SKM-1 (cell line): ENCODE results near the gene THAP2.
A peak's percentile ranks its signal among the peaks of the same experiment; 100 is the strongest.
"Not testable (repeated sequence)": the region's sequence is repeated elsewhere in the genome, so short reads cannot be mapped to it uniquely, and the experiment has no call there.

Source experiments
- DNase-seq: peaks from one replicate; lab custom pipeline; 2025; ENCODE audit not compliant: unreplicated experiment; lab: John Stamatoyannopoulos, UW

The THAP2 gene

GRCh38 chr12:71661977-71662530, 2.0 kb upstream of the THAP2 start:
- no peak for DNase-seq

DNA sequence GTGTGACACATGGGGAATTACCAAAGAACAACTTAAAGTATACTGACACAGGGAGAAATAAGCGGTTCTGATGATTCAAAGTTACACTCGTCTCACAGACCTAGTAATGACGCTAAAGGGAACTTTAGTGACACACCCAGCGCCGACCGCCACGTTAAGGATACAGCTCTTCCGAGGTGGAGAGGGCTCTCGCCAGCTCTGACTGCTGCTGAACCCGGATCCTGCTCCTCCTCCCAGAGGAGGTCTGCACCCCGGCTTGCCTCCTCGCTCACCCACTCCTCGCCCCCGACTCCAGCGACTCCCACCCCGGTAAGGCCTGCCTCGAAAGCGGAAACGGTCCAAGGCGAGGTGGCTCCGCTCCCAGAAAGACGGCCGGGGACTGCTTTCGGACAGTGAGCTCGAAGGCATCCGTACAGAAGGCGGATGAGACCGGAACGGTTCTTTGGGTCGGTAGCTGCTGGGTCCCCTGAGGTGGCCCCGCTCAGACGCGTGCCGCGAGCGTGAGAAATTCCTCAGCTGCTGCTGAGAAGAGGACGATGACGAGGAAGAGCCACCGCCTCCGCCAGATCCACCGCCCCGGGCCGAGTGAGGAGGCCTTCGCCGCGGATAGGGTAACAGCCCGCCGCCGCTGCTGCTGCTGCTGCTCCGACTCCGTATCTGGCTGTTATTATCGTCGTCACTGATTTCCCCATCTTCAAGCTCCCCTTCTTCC, 1.1 kb upstream of the THAP2 start:
- DNase-seq: no peak

- no peak for DNase-seq
Observed at GRCh38 chr12:71664411-71665089, 449 bp downstream of the THAP2 start.

DNA sequence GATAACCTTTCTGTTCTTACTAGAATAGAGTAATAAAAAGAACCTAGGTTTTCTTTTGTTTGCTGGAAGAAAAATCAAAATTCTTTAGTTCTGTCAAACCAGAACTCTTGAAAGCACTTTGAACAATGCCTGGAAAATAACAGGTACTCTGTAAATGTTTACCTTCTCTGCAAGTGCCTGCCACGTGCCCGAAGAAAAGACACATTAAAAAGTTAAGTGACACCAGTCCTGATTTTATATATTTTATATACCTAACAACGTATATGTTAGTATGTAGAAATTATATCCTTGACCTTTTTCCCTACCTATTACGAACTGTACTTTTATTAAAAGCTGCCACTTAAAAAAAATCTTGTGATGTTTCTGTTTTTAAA, 976 bp downstream of the THAP2 start:
- DNase-seq: no peak

DNA sequence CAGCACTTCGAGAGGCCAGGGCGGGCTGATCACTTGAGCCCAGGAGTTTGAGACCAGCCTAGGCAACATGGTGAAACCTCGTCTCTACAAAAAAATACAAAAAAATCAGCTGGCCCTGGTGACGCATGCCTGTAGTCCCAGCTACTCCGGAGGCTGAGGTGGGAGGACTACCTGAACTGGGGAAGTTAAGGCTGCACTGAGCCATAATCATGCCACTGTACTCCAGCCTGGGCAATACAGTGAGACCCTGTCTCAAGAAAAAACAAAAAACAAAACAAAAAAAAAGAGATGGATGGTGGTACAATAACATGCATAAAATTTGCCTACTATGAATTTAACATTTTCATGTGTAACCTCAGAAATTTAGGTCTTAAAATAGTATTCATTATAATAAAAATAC, 2.2 kb downstream of the THAP2 start:
- DNase-seq: no peak

DNA sequence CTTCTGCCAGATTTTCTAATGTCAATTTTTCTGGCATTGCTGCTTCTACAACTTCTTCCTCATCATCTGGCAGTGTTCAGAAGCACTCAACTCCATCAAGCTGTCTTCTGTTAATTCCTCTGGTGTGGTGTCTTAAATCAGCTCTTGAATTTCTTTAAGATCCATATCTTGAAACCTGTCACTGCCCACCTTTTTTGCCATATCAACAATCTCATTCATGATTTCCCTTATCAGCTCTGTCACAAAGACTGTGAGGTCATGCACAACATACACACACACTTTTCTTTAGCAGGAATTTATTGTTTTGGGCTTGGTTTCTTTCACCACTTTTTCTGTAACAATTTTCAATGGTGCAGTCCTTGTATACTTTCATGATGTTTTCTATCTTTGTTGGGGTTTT, 7.2 kb downstream of the THAP2 start:
- no peak for DNase-seq

GRCh38 chr12:71671816-71672215, 7.7 kb downstream of the THAP2 start:
- no peak for DNase-seq

- DNase-seq: no peak
Observed at GRCh38 chr12:71682466-71682865, 18.4 kb downstream of the THAP2 start.

- DNase-seq: no peak
Observed at GRCh38 chr12:71683633-71684032, 19.5 kb downstream of the THAP2 start.

- DNase-seq: no peak
Observed at GRCh38 chr12:71684081-71684480, 20.0 kb downstream of the THAP2 start.

DNA sequence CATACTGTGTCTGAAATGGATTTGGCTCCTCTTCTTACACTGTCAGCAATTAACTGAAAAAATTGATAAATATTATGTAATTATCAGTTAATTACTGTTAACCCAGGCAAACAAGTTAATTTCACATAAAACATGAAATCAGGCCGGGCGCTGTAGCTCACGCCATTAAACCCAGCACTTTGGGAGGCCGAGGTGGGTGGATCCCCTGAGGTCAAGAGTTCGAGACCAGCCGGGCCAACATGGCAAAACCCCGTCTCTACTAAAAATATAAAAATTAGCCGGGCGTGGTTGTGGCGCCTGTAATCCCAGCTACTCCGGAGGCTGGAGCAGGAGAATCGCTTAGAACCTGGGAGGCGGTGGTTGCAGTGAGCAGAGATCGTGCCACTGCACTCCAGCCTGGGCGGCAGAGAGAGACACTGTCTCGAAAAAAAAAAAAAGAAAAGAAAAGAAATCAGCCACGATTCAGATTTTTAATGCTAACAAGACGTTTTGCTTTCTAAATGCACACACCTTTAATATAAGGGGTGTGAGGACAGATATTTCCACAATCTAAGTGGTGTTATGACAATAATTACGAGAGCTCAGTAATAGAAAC, 21.3 kb downstream of the THAP2 start:
- no peak for DNase-seq

DNA sequence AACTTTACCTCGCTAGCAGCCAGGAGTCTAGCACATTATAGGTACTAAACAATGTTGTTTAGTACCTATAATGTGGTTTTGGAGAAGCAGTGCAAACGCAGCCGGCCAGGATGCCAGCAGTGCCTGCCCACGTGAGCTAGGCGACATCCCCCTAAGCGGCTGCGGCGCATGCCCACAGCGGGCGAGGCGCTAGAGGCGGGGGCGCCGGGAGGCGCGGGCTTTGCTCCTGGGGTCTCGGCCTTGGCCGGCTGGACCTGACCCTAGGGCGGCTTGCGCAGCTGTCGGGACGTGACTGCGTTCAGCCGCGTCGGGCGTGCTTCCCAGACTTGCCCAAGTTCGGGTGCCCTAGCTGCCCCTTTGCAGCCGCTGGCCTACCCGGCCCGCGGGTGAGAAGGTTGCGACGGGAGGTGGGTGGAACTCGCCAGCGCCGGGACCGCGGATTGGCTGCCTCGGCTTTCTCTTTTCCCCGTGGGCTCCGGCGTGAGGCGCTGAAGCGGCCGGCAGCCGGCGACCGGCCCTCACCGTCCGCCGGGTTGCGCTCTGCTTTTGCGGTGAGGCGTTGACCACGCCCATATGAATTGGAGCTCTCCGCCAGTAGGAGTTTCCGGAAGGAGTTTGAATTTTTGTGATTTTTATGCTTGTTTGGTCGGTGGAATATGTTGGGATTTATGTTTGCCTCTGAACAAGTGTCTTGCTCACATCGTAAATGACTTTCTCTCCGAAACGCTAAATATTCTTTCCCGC, 22.0 kb downstream of the THAP2 start, which contains the start of gene TMEM19:
Gene TMEM19, plus strand, starts transcription at position 169 of the 744 bp plus-strand sequence. CDS start 599 bp downstream, outside the sequence.
- DNase-seq: peak; percentile 32

DNA sequence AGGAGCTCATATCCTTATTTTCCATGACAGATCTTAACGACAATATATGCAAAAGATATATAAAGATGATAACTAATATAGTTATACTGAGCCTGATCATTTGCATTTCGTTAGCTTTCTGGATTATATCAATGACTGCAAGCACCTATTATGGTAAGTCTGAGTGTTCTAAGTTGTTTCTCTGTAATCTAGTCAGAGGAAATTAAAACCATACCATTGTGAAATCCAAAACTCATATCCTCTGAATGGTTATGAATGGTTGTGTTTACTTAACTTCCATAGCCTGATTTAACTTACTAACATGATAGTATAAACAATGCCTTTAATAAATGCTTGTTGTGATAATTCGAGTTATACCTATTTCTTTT, 22.5 kb downstream of the THAP2 start:
- DNase-seq: no peak

DNA sequence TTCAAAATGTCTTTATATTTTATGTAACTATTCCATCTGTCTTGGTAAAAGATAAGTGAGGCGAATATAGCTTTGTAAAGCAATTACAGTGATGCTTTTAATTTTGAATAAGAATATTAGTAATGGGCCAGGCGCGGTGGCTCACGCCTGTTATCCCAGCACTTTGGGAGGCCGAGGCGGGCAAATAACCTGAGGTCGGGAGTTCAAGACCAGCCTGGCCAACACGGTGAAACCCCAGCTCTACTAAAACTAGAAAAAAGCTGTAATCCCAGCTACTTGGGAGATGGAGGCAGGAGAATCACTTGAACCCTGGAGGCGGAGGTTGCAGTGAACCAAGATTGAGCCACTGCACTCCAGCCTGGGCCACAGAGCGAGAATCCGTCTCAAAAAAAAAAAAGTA, 23.1 kb downstream of the THAP2 start:
- not testable (repeated sequence) for DNase-seq

DNA sequence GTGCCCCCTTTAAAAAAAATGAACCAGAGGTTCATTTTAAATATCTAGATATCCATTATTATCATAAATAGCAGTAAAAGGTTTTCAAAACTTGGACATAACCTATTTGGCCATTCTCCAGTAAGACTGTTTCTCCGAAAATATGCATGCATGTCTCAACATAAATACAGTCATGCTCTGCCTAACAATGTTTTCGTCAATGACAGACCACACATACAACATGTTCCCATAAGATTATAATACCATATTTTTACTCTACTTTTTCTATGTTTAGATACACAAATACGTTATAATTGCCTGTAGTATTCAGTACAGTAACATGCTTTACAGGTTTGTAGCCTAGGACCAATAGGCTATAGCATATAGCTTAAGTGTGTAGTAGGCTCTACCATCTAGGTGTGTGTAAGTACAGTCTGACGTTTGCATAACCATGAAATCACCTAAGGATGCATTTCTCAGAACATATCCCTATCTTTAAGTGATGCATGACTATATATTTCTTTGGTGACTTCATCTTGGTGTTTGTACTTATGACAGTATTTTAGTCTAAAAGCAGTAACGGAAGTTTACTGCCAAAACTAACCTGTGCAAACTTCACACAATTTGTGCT, 25.0 kb downstream of the THAP2 start:
- no peak for DNase-seq

- no peak for DNase-seq
Observed at GRCh38 chr12:71691504-71692129, 27.5 kb downstream of the THAP2 start.

- no peak for DNase-seq
Observed at GRCh38 chr12:71693126-71693525, 29.0 kb downstream of the THAP2 start.

DNA sequence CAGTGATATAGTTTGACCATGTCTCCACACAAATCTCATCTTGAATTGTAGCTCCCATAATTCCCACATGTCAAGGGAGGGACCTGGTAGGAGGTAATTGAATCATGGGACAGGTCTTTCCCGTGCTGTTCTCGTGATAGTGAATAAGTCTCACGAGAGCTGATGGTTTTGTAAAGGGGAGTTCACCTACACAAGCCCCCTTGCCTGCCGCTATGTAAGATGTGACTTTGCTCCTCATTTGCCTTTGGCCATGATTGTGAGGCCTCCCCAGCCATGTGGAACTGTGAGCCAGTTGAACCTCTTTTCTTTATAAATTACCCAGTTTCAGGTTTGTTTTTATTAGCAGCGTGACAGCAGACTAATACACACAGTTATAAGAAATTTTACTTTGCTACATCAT, 29.6 kb downstream of the THAP2 start:
- not testable (repeated sequence) for DNase-seq

GRCh38 chr12:71694099-71694820, 30.2 kb downstream of the THAP2 start:
- no peak for DNase-seq

DNA sequence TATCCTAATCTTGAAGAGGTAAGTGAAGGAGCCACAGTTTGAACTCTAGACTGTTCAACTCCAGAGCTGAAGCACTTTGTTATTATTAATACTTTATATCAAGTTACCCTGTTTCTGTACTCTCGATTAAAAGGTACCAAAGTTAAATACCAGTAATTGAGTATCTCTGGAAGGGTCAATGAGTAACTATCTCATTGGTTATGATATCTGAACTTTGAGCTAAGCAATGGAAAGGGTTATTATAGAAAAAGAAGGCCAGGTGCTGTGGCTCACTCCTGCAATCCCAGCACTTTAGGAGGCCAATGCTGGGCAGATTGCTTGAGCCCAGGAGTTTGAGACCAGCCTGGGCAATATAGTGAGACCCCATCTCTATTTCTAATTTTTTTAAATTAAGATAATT, 31.7 kb downstream of the THAP2 start:
- DNase-seq: no peak
